ENCODE measurements around the gene CACNA1G.

The CACNA1G gene

GRCh38 chr17:50618941-50619340 is 58.4 kb downstream of the CACNA1G start:
- TF ChIP-seq FOXP2 (optimal IDR thresholded peaks at IDR 0.05; ENCODE audit: borderline replicate concordance, extremely low read depth, extremely low read length, insufficient read depth): no peak
- TF ChIP-seq POLR2AphosphoS5 (IDR thresholded peaks at IDR 0.05; ENCODE audit: low read depth, low read length): no peak
- TF ChIP-seq SIN3A (IDR thresholded peaks at IDR 0.05; ENCODE audit: borderline replicate concordance, insufficient read depth, low read length): no peak
- TF ChIP-seq TAF1 (IDR thresholded peaks at IDR 0.05; ENCODE audit: borderline replicate concordance, insufficient read depth, low read length): no peak
- no peak for TF ChIP-seq REST (IDR thresholded peaks at IDR 0.05; ENCODE audit: insufficient read depth in 1 of 2, low read depth in 2 of 2, low read length in 2 of 2)

GRCh38 chr17:50619489-50619888 is 59.0 kb downstream of the CACNA1G start:
- TF ChIP-seq TAF1 (IDR thresholded peaks at IDR 0.05; ENCODE audit: borderline replicate concordance, insufficient read depth, low read length): no peak
- no peak for TF ChIP-seq REST (IDR thresholded peaks at IDR 0.05; ENCODE audit: insufficient read depth in 1 of 2, low read depth in 2 of 2, low read length in 2 of 2)
- no peak for TF ChIP-seq POLR2AphosphoS5 (IDR thresholded peaks at IDR 0.05; ENCODE audit: low read depth, low read length)
- no peak for TF ChIP-seq FOXP2 (optimal IDR thresholded peaks at IDR 0.05; ENCODE audit: borderline replicate concordance, extremely low read depth, extremely low read length, insufficient read depth)
- no peak for TF ChIP-seq SIN3A (IDR thresholded peaks at IDR 0.05; ENCODE audit: borderline replicate concordance, insufficient read depth, low read length)

GRCh38 chr17:50620237-50620636 is 59.7 kb downstream of the CACNA1G start:
- no peak for TF ChIP-seq REST (IDR thresholded peaks at IDR 0.05; ENCODE audit: insufficient read depth in 1 of 2, low read depth in 2 of 2, low read length in 2 of 2)
- no peak for TF ChIP-seq POLR2AphosphoS5 (IDR thresholded peaks at IDR 0.05; ENCODE audit: low read depth, low read length)
- no peak for TF ChIP-seq FOXP2 (optimal IDR thresholded peaks at IDR 0.05; ENCODE audit: borderline replicate concordance, extremely low read depth, extremely low read length, insufficient read depth)
- no peak for TF ChIP-seq TAF1 (IDR thresholded peaks at IDR 0.05; ENCODE audit: borderline replicate concordance, insufficient read depth, low read length)
- TF ChIP-seq SIN3A (IDR thresholded peaks at IDR 0.05; ENCODE audit: borderline replicate concordance, insufficient read depth, low read length): no peak

GRCh38 chr17:50620858-50621257 is 60.3 kb downstream of the CACNA1G start:
- no peak for TF ChIP-seq REST (IDR thresholded peaks at IDR 0.05; ENCODE audit: insufficient read depth in 1 of 2, low read depth in 2 of 2, low read length in 2 of 2)
- TF ChIP-seq FOXP2 (optimal IDR thresholded peaks at IDR 0.05; ENCODE audit: borderline replicate concordance, extremely low read depth, extremely low read length, insufficient read depth): no peak

- TF ChIP-seq FOXP2 (optimal IDR thresholded peaks at IDR 0.05; ENCODE audit: borderline replicate concordance, extremely low read depth, extremely low read length, insufficient read depth) (no peak), POLR2AphosphoS5 (IDR thresholded peaks at IDR 0.05; ENCODE audit: low read depth, low read length) (no peak), SIN3A (IDR thresholded peaks at IDR 0.05; ENCODE audit: borderline replicate concordance, insufficient read depth, low read length) (no peak), REST (IDR thresholded peaks at IDR 0.05; ENCODE audit: insufficient read depth in 1 of 2, low read depth in 2 of 2, low read length in 2 of 2) (no peak), TAF1 (IDR thresholded peaks at IDR 0.05; ENCODE audit: borderline replicate concordance, insufficient read depth, low read length) (no peak)
Measured at GRCh38 chr17:50621574-50622031, 61.1 kb downstream of the CACNA1G start.

Measured in PFSK-1 (cell line).